Calu3 (cell line): ENCODE measurements around the gene CA6. TPM values are rescaled to one million over a fixed set of nuclear protein-coding genes. Genes with fewer than 3 reads are reported as not detected.
"Not testable (repeated sequence)": the region's sequence is repeated elsewhere in the genome, so short reads cannot be mapped to it uniquely, and the experiment has no call there.

Experiments
- BruUV-seq: library from RNA; stranded (reverse); fragments of 400-500 nt; replicated peaks from 2 replicates; lab custom pipeline; 2021; lab: Mats Ljungman, UMichigan
- CTCF ChIA-PET: fragments of 300-600 bp; sonication (Branson Sonifier 250); formaldehyde crosslinking; loops from one replicate; lab custom pipeline; 2022; ENCODE audit warnings: antibody characterized with exemption; lab: Charles Lee
- DNase-seq: peaks from one replicate; pipeline ENCODE4 v3.0.0; 2022
- H3K27ac Mint-ChIP-seq: one replicate; pipeline ENCODE4 v1.8.0; 2022; ENCODE audit warnings: mixed read lengths; ENCODE audit not compliant: unreplicated experiment
- H3K27me3 Mint-ChIP-seq: one replicate; pipeline ENCODE4 v1.8.0; 2022; ENCODE audit warnings: mixed read lengths; ENCODE audit not compliant: unreplicated experiment
- H3K36me3 Mint-ChIP-seq: one replicate; pipeline ENCODE4 v1.8.0; 2022; ENCODE audit warnings: mild to moderate bottlenecking, moderate library complexity, mixed read lengths; ENCODE audit not compliant: insufficient read depth, unreplicated experiment
- H3K4me1 Mint-ChIP-seq: one replicate; pipeline ENCODE4 v1.8.0; 2022; ENCODE audit warnings: mild to moderate bottlenecking, low read depth, mixed read lengths; ENCODE audit not compliant: unreplicated experiment
- H3K4me3 Mint-ChIP-seq: one replicate; pipeline ENCODE4 v1.8.0; 2022; ENCODE audit warnings: mild to moderate bottlenecking, low read depth, moderate library complexity, mixed read lengths; ENCODE audit not compliant: unreplicated experiment
- H3K9me3 Mint-ChIP-seq: one replicate; pipeline ENCODE4 v1.8.0; 2022; ENCODE audit warnings: low read depth, mixed read lengths; ENCODE audit not compliant: unreplicated experiment
- intact Hi-C: fragments of 100-400 bp; cut with micrococcal nuclease; formaldehyde crosslinking; loops from one replicate; pipeline ENCODE4 v1.10.0; 2022; ENCODE audit not compliant: unreplicated experiment
- total RNA-seq: library from RNA; stranded (reverse); gene quantifications from 2 replicates; pipeline ENCODE4 v1.2.3, GENCODE V29; 2022
- TF ChIP-seq, protein P1 (sequence below): fragments of 200-600 bp; IDR thresholded peaks from one replicate; pipeline ENCODE4 v1.8.0; 2022; ENCODE audit warnings: antibody characterized with exemption; ENCODE audit not compliant: unreplicated experiment

The CA6 gene
- total RNA-seq, 1 experiment from 2014 or later = not detected

- Mint-ChIP-seq H3K4me3 (no peak overlapping the region), H3K27me3 (peaks cover 18% of the 10 kb centered on the region), H3K9me3 (no peaks in the 10 kb centered on the region), H3K36me3 (no peaks in the 10 kb centered on the region), H3K4me1 (no peaks in the 10 kb centered on the region), H3K27ac (no peak overlapping the region)
- CTCF ChIA-PET = no interaction called here
- TF ChIP-seq, protein P1, sequence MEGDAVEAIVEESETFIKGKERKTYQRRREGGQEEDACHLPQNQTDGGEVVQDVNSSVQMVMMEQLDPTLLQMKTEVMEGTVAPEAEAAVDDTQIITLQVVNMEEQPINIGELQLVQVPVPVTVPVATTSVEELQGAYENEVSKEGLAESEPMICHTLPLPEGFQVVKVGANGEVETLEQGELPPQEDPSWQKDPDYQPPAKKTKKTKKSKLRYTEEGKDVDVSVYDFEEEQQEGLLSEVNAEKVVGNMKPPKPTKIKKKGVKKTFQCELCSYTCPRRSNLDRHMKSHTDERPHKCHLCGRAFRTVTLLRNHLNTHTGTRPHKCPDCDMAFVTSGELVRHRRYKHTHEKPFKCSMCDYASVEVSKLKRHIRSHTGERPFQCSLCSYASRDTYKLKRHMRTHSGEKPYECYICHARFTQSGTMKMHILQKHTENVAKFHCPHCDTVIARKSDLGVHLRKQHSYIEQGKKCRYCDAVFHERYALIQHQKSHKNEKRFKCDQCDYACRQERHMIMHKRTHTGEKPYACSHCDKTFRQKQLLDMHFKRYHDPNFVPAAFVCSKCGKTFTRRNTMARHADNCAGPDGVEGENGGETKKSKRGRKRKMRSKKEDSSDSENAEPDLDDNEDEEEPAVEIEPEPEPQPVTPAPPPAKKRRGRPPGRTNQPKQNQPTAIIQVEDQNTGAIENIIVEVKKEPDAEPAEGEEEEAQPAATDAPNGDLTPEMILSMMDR = no peak
- BruUV-seq = no TSS peak
- DNase-seq = no peak
- intact Hi-C loops = loop anchor here (10.0 kb wide), 1 partner anchor 169 kb away; no protein-coding TSS in a partner anchor
Measured at GRCh38 chr1:8925406-8925805, 20.3 kb upstream of the CA6 start.

GRCh38 chr1:8925960-8926359 is 19.7 kb upstream of the CA6 start:
- Mint-ChIP-seq H3K4me3 (no peak overlapping the region), H3K4me1 (no peaks in the 10 kb centered on the region), H3K27ac (no peak overlapping the region), H3K36me3 (no peaks in the 10 kb centered on the region), H3K9me3 (no peaks in the 10 kb centered on the region), H3K27me3 (peaks cover 17% of the 10 kb centered on the region)
- BruUV-seq = no TSS peak
- intact Hi-C loops = loop anchor here (10.0 kb wide), 1 partner anchor 169 kb away; no protein-coding TSS in a partner anchor
- no peak for DNase-seq
- CTCF ChIA-PET = no interaction called here
- TF ChIP-seq, protein P1 = no peak

- Mint-ChIP-seq H3K9me3 (no peaks in the 10 kb centered on the region), H3K4me3 (no peak overlapping the region), H3K36me3 (no peaks in the 10 kb centered on the region), H3K27me3 (peaks cover 6% of the 10 kb centered on the region), H3K4me1 (no peaks in the 10 kb centered on the region), H3K27ac (no peak overlapping the region)
- no TSS peak for BruUV-seq
- DNase-seq = no peak
- CTCF ChIA-PET = no interaction called here
- TF ChIP-seq, protein P1 = no peak
- intact Hi-C loops = loop anchor here (10.0 kb wide), 1 partner anchor 168 kb away; no protein-coding TSS in a partner anchor
Measured at GRCh38 chr1:8926707-8927694, 18.7 kb upstream of the CA6 start.

GRCh38 chr1:8930116-8930515 is 15.6 kb upstream of the CA6 start:
- BruUV-seq = no TSS peak
- CTCF ChIA-PET = interaction anchor here (0.5 kb wide), 1 partner anchor 623 kb away, joined by 5 read pairs; no protein-coding TSS in a partner anchor
- Mint-ChIP-seq H3K4me3 (no peak overlapping the region), H3K4me1 (no peaks in the 10 kb centered on the region), H3K27me3 (no peaks in the 10 kb centered on the region), H3K36me3 (no peaks in the 10 kb centered on the region), H3K27ac (no peak overlapping the region), H3K9me3 (no peaks in the 10 kb centered on the region)
- DNase-seq = no peak
- TF ChIP-seq, protein P1 = no peak
- intact Hi-C loops = no loop called here

DNA sequence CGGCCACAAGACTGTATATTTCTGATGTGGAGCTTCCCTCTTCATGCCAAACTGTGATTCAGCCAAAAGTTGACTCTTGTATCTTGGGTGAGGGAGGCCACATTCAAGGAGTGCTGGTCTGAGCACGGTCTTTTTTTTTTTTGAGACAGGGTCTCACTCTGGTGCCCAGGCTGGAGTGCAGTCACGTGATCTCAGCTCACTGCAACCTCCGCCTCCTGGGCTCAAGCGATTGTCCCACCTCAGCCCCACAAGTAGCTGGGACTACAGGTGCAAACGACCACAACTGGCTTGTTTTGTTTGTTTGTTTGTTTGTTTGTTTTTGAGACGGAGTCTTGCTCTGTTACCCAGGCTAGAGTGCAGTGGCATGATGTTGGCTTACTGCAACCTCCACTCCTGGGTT is 8.6 kb upstream of the CA6 start:
- H3K27me3 Mint-ChIP-seq, H3K36me3 Mint-ChIP-seq, BruUV-seq, intact Hi-C loops, DNase-seq, H3K9me3 Mint-ChIP-seq, H3K27ac Mint-ChIP-seq, H3K4me3 Mint-ChIP-seq, CTCF ChIA-PET: not testable (repeated sequence)
- peaks cover 13% of the 10 kb centered on the region for H3K4me1 Mint-ChIP-seq
